Activated T-cell treated with anti-CD3 and anti-CD28 coated beads, Interleukin-2, amount 50 U/mL, for 24 hours (primary cell): Measurements from ENCODE around the gene ING4.

Experiments
- DNase-seq: peaks from one replicate; pipeline ENCODE4 v3.0.0-alpha.2; 2020
- H3K27ac Mint-ChIP-seq: 2 replicates; pipeline ENCODE4 v1.8.0; 2020; ENCODE audit warnings: mild to moderate bottlenecking, mixed read lengths
- H3K27me3 Mint-ChIP-seq: 2 replicates; pipeline ENCODE4 v1.8.0; 2020; ENCODE audit warnings: mixed read lengths
- H3K36me3 Mint-ChIP-seq: 2 replicates; pipeline ENCODE4 v1.8.0; 2020; ENCODE audit warnings: low read depth, mixed read lengths
- H3K4me1 Mint-ChIP-seq: 2 replicates; pipeline ENCODE4 v1.8.0; 2020; ENCODE audit warnings: low read depth, mixed read lengths
- H3K4me3 Mint-ChIP-seq: 2 replicates; pipeline ENCODE4 v1.8.0; 2020; ENCODE audit warnings: mild to moderate bottlenecking, moderate library complexity, mixed read lengths
- H3K9me3 Mint-ChIP-seq: 2 replicates; pipeline ENCODE4 v1.8.0; 2020; ENCODE audit warnings: mixed read lengths

Gene ING4

GRCh38 chr12:6694701-6695100 lies 31.8 kb upstream of the ING4 start:
- Mint-ChIP-seq H3K36me3 (peaks cover 6% of the 10 kb centered on the region), H3K27me3 (peaks cover 17% of the 10 kb centered on the region), H3K4me1 (peaks cover 21% of the 10 kb centered on the region), H3K9me3 (no peaks in the 10 kb centered on the region), H3K27ac (no peak overlapping the region), H3K4me3 (no peak overlapping the region)
- no peak for DNase-seq

DNA sequence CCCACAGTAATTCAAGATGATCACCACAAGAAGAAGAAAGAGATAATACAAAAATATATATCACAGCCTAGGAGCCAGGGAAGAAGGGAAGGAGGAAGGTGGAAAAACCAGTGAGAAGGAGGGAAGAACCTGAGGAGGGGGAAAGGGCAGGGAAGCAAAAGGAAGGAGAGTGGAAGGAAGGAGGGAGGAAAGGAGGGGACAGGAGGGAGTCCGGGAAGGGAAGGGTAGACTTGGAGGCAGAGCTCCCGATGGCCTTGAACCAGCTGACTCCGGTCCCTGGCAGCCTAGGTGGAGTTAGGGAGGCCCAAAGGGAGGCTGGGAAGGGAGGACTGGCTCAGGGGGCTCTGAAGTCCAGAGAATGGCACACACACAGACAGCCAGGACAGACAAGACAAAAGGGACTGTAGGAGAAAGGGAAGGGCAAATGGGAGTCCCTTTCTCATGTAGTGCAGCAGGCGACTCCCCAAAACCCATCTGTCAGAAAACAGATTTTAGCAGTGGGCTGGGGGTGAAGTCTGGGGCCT lies 31.0 kb upstream of the ING4 start:
- H3K27ac Mint-ChIP-seq: no peak overlapping the region
- peaks cover 15% of the 10 kb centered on the region for H3K4me1 Mint-ChIP-seq
- DNase-seq: no peak

GRCh38 chr12:6692888-6693287 lies 30.0 kb upstream of the ING4 start:
- Mint-ChIP-seq H3K27me3 (peaks cover under 1% of the 10 kb centered on the region), H3K36me3 (peaks cover 21% of the 10 kb centered on the region), H3K9me3 (no peaks in the 10 kb centered on the region), H3K4me1 (peaks cover 16% of the 10 kb centered on the region), H3K27ac (no peak overlapping the region), H3K4me3 (no peak overlapping the region)
- DNase-seq: no peak

More for the DNA sequence above, 31.0 kb upstream of the ING4 start:
- Mint-ChIP-seq H3K36me3 (peaks cover 11% of the 10 kb centered on the region), H3K27me3 (peaks cover 9% of the 10 kb centered on the region), H3K9me3 (no peaks in the 10 kb centered on the region), H3K4me3 (no peak overlapping the region)

GRCh38 chr12:6691473-6691872 lies 28.6 kb upstream of the ING4 start:
- Mint-ChIP-seq H3K27ac (no peak overlapping the region), H3K9me3 (no peaks in the 10 kb centered on the region), H3K27me3 (no peaks in the 10 kb centered on the region), H3K36me3 (peaks cover 35% of the 10 kb centered on the region), H3K4me1 (peaks cover 30% of the 10 kb centered on the region), H3K4me3 (no peak overlapping the region)
- DNase-seq: no peak

DNA sequence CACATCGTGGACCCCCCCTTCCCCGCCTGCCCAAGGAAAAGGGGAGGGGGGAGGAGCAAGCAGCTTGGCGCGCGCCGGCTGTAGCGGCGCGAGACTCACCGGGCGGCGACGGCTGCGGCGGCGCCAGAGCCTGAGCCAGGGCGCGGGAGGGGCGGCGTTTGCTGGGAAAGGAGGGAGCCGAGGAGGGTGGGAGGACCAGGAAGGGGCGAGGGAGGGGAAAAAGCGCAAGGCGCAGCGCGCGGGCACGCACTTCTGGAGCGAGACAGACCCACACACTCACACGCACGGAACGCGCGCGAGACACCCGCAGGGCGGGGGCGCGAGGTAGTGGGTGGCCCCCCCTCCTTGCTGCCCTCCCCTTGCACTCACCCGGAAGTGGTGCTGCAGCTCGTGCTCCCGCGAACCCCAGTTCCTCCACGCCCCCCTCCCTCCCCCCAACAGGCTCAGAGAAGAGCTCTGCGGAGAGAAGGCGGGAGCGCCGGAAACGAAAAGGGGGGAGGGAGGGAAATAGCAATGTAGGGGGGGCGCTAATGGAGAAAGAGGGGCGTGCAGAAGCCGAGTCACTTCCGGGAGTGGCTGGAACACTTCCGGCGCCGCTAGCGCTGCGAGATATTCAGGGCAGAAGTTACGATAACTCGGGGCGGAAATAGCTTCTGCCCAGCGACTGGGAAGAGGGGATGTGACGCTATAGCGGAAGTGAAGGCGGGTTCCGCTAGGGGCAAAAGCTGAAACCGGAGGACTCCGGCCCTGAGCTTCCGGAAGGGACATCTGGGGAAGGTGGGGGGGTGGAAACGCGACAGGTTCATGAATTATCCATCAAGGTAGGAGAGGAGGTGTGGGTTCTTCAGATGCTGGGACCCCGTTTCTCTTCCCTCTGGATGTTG lies 26.3 kb upstream of the ING4 start, which contains the start of gene ZNF384:
Gene ZNF384, minus strand, starts transcription at position 377 of the 884 bp plus-strand sequence. CDS start 9,855 bp downstream, outside the sequence.
- H3K4me1 Mint-ChIP-seq: peaks cover 51% of the 10 kb centered on the region
- H3K4me3 Mint-ChIP-seq: peak within 1 kb of the TSS; percentile 96
- peak within 1 kb of the TSS; percentile 97 for H3K27ac Mint-ChIP-seq
- no peaks in the 10 kb centered on the region for H3K27me3 Mint-ChIP-seq
- H3K9me3 Mint-ChIP-seq: no peaks in the 10 kb centered on the region
- peak; percentile 92 for DNase-seq
- peaks cover 58% of the 10 kb centered on the region for H3K36me3 Mint-ChIP-seq

DNA sequence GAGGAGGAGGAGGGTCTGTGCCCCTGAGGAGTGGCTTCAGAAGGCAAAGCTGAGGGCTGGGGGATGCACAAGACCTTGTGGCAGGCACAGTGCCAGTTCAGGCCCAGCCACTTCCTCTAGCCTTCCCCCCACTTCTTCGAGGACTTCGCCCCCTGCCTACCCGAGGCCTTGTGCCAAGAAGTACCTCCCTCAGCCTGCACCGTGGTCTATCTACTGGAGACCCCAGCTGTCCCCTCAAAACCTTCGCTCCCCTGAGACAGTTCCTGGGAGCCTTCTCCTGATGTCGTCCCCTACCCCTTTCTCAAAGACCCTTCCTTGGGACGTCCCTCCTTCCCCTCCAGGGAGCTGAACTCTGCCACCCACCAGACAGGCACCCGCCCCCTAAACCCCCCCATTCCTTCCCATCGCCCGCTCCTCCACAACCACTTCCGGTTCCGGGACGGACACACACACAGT lies 25.7 kb upstream of the ING4 start:
- DNase-seq: no peak
- H3K4me3 Mint-ChIP-seq: peak overlapping the region; percentile 96
- H3K36me3 Mint-ChIP-seq: peaks cover 64% of the 10 kb centered on the region
- no peaks in the 10 kb centered on the region for H3K9me3 Mint-ChIP-seq
- peaks cover 55% of the 10 kb centered on the region for H3K4me1 Mint-ChIP-seq
- peak overlapping the region; percentile 97 for H3K27ac Mint-ChIP-seq
- H3K27me3 Mint-ChIP-seq: no peaks in the 10 kb centered on the region

GRCh38 chr12:6685814-6686213 lies 22.9 kb upstream of the ING4 start:
- DNase-seq: no peak
- H3K9me3 Mint-ChIP-seq: no peaks in the 10 kb centered on the region
- peak overlapping the region; percentile 97 for H3K27ac Mint-ChIP-seq
- H3K4me1 Mint-ChIP-seq: peaks cover 58% of the 10 kb centered on the region
- peak overlapping the region; percentile 96 for H3K4me3 Mint-ChIP-seq
- H3K27me3 Mint-ChIP-seq: no peaks in the 10 kb centered on the region
- H3K36me3 Mint-ChIP-seq: peaks cover 86% of the 10 kb centered on the region

- peak overlapping the region; percentile 81 for H3K27ac Mint-ChIP-seq
- H3K9me3 Mint-ChIP-seq: no peaks in the 10 kb centered on the region
- no peaks in the 10 kb centered on the region for H3K27me3 Mint-ChIP-seq
- peaks cover 55% of the 10 kb centered on the region for H3K4me1 Mint-ChIP-seq
- DNase-seq: no peak
- no peak overlapping the region for H3K4me3 Mint-ChIP-seq
- H3K36me3 Mint-ChIP-seq: peaks cover 90% of the 10 kb centered on the region
Measured at GRCh38 chr12:6684609-6685008, 21.7 kb upstream of the ING4 start.

GRCh38 chr12:6676962-6677361 lies 14.0 kb upstream of the ING4 start:
- Mint-ChIP-seq H3K4me1 (peaks cover 8% of the 10 kb centered on the region), H3K27ac (peak overlapping the region; percentile 40), H3K9me3 (no peaks in the 10 kb centered on the region), H3K36me3 (peaks cover 99% of the 10 kb centered on the region), H3K27me3 (no peaks in the 10 kb centered on the region), H3K4me3 (no peak overlapping the region)
- DNase-seq: no peak

- H3K27ac Mint-ChIP-seq: no peak overlapping the region
- no peaks in the 10 kb centered on the region for H3K27me3 Mint-ChIP-seq
- peaks cover 100% of the 10 kb centered on the region for H3K36me3 Mint-ChIP-seq
- H3K4me3 Mint-ChIP-seq: no peak overlapping the region
- no peaks in the 10 kb centered on the region for H3K9me3 Mint-ChIP-seq
- no peaks in the 10 kb centered on the region for H3K4me1 Mint-ChIP-seq
- DNase-seq: no peak
Measured at GRCh38 chr12:6672143-6672542, 9.2 kb upstream of the ING4 start.

- peaks cover 20% of the 10 kb centered on the region for H3K4me1 Mint-ChIP-seq
- peak overlapping the region; percentile 20 for H3K27ac Mint-ChIP-seq
- peaks cover 90% of the 10 kb centered on the region for H3K36me3 Mint-ChIP-seq
- no peaks in the 10 kb centered on the region for H3K27me3 Mint-ChIP-seq
- DNase-seq: no peak
- no peaks in the 10 kb centered on the region for H3K9me3 Mint-ChIP-seq
- no peak overlapping the region for H3K4me3 Mint-ChIP-seq
Measured at GRCh38 chr12:6667559-6668210, 4.8 kb upstream of the ING4 start.

DNA sequence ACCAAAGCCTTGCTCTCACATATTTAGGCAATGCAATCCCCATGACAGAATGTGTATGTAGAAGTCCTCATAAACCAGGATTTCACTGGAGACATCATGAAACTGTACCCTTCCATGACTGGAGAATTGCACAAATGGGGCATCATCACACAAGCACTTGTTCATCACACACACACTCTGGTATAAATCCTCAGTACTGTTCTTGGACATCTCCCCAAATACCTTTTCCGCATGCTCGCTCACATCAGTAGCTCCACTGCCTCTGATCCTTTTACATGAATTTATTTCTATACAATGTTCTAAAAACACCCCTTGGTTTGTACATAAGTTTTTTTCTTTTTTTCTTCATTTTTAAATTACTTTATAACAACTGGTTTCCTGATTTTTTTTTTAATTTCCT lies 3.3 kb upstream of the ING4 start:
- Mint-ChIP-seq H3K4me1 (peaks cover 29% of the 10 kb centered on the region), H3K36me3 (peaks cover 76% of the 10 kb centered on the region), H3K4me3 (no peak overlapping the region), H3K27me3 (no peaks in the 10 kb centered on the region), H3K27ac (no peak overlapping the region), H3K9me3 (no peaks in the 10 kb centered on the region)
- no peak for DNase-seq

GRCh38 chr12:6664902-6665301 lies 2.0 kb upstream of the ING4 start:
- no peak for DNase-seq
- Mint-ChIP-seq H3K36me3 (peaks cover 63% of the 10 kb centered on the region), H3K27me3 (no peaks in the 10 kb centered on the region), H3K4me3 (no peak overlapping the region), H3K27ac (no peak overlapping the region), H3K4me1 (peaks cover 33% of the 10 kb centered on the region), H3K9me3 (no peaks in the 10 kb centered on the region)

DNA sequence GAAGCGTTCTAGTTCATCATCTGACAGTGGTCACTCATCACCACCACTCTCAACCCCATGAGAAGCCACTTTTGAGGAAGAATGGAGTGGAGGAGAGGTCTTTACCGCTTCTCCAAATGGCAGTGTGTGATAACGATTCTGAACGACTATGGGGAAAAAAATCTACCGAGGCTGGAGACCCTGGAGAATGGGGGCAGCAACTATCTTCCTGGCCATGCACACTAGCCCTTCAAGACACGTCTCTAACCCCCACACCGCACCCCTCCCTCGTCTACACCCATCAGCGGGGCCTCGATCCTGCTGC lies 365 bp downstream of the ING4 start:
- H3K4me1 Mint-ChIP-seq: peaks cover 41% of the 10 kb centered on the region
- DNase-seq: no peak
- H3K4me3 Mint-ChIP-seq: peak overlapping the region; percentile 92
- no peaks in the 10 kb centered on the region for H3K27me3 Mint-ChIP-seq
- peak overlapping the region; percentile 96 for H3K27ac Mint-ChIP-seq
- peaks cover 49% of the 10 kb centered on the region for H3K36me3 Mint-ChIP-seq
- H3K9me3 Mint-ChIP-seq: no peaks in the 10 kb centered on the region

DNA sequence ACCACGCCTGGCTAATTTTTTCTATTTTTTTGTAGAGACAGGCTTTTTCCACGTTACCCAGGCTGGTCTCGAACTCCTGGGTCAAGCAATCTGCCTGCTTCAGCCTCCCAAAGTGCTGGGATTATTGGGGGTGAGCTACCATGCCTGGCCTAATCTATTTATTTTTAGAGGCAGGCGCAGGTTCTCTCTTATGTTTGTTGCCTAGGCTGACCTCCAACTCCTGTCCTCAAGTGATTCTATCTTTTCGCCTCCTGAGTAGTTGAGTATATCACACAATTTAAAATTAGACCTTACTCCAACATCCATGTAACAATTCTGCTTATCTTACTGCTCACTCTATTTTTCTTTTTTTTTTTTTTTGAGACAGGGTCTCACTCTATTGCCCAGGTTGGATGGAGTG lies 8.9 kb downstream of the ING4 start:
- H3K27me3 Mint-ChIP-seq: no peaks in the 10 kb centered on the region
- no peak for DNase-seq
- no peak overlapping the region for H3K4me3 Mint-ChIP-seq
- H3K36me3 Mint-ChIP-seq: peaks cover 73% of the 10 kb centered on the region
- peak overlapping the region; percentile 5 for H3K27ac Mint-ChIP-seq
- H3K4me1 Mint-ChIP-seq: peaks cover 8% of the 10 kb centered on the region
- no peaks in the 10 kb centered on the region for H3K9me3 Mint-ChIP-seq
